Measurements from ENCODE around the gene PIK3CG. TPM values are rescaled to one million over a fixed set of nuclear protein-coding genes. Genes with fewer than 3 reads are reported as not detected.
"Not testable (repeated sequence)": the region's sequence is repeated elsewhere in the genome, so short reads cannot be mapped to it uniquely, and the experiment has no call there.

PIK3CG gene
- total and polyA plus RNA-seq, 8 donors, result 0.15 to 21.9 (median 3.1) TPM

DNA sequence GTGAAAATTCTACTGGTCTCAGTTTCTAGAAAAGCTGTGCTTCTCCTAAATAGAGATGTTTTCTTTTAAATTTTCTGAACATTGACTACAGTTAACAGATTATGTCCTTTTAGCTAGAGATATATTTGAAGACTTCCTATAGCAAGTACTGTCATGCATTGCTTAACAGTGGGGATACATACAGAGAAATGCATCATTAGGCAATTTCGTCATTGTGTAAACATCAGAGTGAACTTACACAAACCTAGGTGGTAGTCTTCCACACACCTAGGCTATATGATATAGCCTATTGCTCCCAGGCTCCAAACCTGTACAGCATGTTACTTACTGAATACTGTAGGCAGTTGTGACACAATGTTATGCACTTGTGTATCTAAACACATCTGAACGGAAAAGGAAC is 28.5 kb downstream of the PIK3CG start:
- no peaks in the 10 kb centered on the region for H3K27me3 ChIP-seq
- TF ChIP-seq CTCF (IDR thresholded peaks at IDR 0.05), result no peak
- no peak for TF ChIP-seq POLR2A (IDR thresholded peaks at IDR 0.05)
- peaks cover 0 to 8% (median 0%) of the 10 kb centered on the region in 4 donors for H3K36me3 ChIP-seq
- no peak overlapping the region for H3K4me3 ChIP-seq
- no peak for DNase-seq
- peaks cover 0 to 3% (median 0%) of the 10 kb centered on the region in 4 donors for H3K4me1 ChIP-seq
- no peaks in the 10 kb centered on the region for H3K9me3 ChIP-seq
- 67 to 81% (median 76%) methylated on average over 2 of the region's 2 CpGs for WGBS, 5 donors
- no peak overlapping the region for H3K27ac ChIP-seq
- intact Hi-C loops (cut with DNase I; ENCODE audit: low total_unique reads), result no loop called here

GRCh38 chr7:106895246-106895864 is 30.3 kb downstream of the PIK3CG start:
- no peaks in the 10 kb centered on the region for H3K9me3 ChIP-seq
- intact Hi-C loops (cut with DNase I; ENCODE audit: low total_unique reads), result no loop called here
- H3K36me3 ChIP-seq, result peaks cover 0 to 8% (median 0%) of the 10 kb centered on the region in 4 donors
- peaks cover 0 to 3% (median 0%) of the 10 kb centered on the region in 4 donors for H3K4me1 ChIP-seq
- DNase-seq, result peak in 1 of 2 donors; percentile 12
- peak overlapping the region in 1 of 5 donors; percentile 4 for H3K27ac ChIP-seq
- no peaks in the 10 kb centered on the region for H3K27me3 ChIP-seq
- 75 to 86% (median 83%) methylated on average over 2 to 4 of the region's 4 CpGs for WGBS, 5 donors
- no peak overlapping the region for H3K4me3 ChIP-seq
- no peak for TF ChIP-seq CTCF (IDR thresholded peaks at IDR 0.05)
- no peak for TF ChIP-seq POLR2AphosphoS5 (IDR thresholded peaks at IDR 0.05)
- no peak for TF ChIP-seq POLR2A (IDR thresholded peaks at IDR 0.05)
- TF ChIP-seq EP300 (IDR thresholded peaks at IDR 0.05), result no peak

DNA sequence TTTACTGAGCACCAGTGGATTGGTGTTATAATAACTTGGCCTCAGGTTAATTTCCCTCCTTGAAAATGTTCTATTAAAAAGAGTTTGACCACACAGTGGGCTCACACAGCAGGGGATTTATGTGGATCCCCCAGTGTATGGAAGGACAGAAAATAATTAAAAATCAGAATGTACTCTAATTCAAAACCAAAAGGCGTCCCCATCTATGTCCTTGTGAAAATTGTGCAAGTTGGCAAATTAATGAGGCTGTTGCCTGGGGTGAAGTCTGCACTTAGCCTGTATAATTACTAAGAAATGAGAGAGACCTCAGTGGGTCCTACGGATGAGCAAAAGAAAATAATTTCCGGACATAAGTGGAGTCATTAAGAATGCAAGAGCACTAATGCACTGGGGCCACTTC is 31.1 kb downstream of the PIK3CG start:
- 88 to 93% (median 90%) methylated on average over 3 of the region's 3 CpGs for WGBS, 5 donors
- TF ChIP-seq CTCF (IDR thresholded peaks at IDR 0.05) (no peak), POLR2AphosphoS5 (IDR thresholded peaks at IDR 0.05) (no peak), EP300 (IDR thresholded peaks at IDR 0.05) (no peak), POLR2A (IDR thresholded peaks at IDR 0.05) (no peak)
- DNase-seq, result no peak
- intact Hi-C loops (cut with DNase I; ENCODE audit: low total_unique reads), result no loop called here
- peaks cover 0 to 4% (median 0%) of the 10 kb centered on the region in 4 donors for H3K36me3 ChIP-seq
- no peak overlapping the region for H3K27ac ChIP-seq
- H3K9me3 ChIP-seq, result no peaks in the 10 kb centered on the region
- peaks cover 0 to 3% (median 0%) of the 10 kb centered on the region in 4 donors for H3K4me1 ChIP-seq
- no peak overlapping the region for H3K4me3 ChIP-seq
- no peaks in the 10 kb centered on the region for H3K27me3 ChIP-seq

DNA sequence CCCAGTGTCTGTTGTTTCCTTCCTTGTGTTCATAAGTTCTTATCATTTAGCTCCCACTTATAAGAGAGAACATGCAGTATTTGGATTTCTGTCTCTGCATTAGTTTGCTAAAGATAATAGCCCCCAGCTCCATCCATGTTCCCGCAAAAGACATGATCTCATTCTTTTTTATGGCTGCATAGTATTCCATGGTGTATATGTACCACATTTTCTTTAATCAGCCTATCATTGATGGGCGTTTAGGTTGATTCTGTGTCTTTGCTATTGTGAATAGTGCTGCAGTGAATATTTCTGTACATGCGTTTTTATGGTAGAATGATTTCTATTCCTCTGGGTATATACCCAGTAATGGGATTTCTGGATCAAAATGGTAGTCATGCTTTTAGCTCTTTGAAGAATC is 32.5 kb downstream of the PIK3CG start:
- H3K36me3 ChIP-seq; H3K27me3 ChIP-seq; DNase-seq; H3K9me3 ChIP-seq; H3K4me3 ChIP-seq; intact Hi-C loops (cut with DNase I; ENCODE audit: low total_unique reads); H3K4me1 ChIP-seq; H3K27ac ChIP-seq: not testable (repeated sequence)
- WGBS, 5 donors, result 87 to 93% (median 91%) methylated on average over 3 of the region's 3 CpGs

- H3K27ac ChIP-seq; DNase-seq; intact Hi-C loops (cut with DNase I; ENCODE audit: low total_unique reads); H3K4me3 ChIP-seq; H3K4me1 ChIP-seq; H3K9me3 ChIP-seq; H3K36me3 ChIP-seq; H3K27me3 ChIP-seq: not testable (repeated sequence)
- WGBS, 5 donors, result 83 to 93% (median 87%) methylated on average over 2 of the region's 2 CpGs
Measured at GRCh38 chr7:106898967-106899366, 33.9 kb downstream of the PIK3CG start.

Measured in stomach (tissue), 9 donors.